GM12864 (cell line): Measurements from ENCODE around the gene LIMCH1.

Experiments used
- DNase-seq: peaks from one replicate; pipeline ENCODE4 v3.0.0-alpha.2; 2011; ENCODE audit warnings: low read depth
- H3K4me3 ChIP-seq: 2 replicates; pipeline ENCODE4 v1.5.1; 2011; ENCODE audit warnings: mild to moderate bottlenecking, low read depth, low read length, control low read depth
- TF ChIP-seq, protein P1 (sequence below): IDR thresholded peaks from 2 replicates; pipeline ENCODE4 v1.5.1; 2011; ENCODE audit warnings: low read depth, mild to moderate bottlenecking, moderate library complexity, low read length, control low read depth, inconsistent platforms; ENCODE audit errors: missing control alignments

The LIMCH1 gene

DNA sequence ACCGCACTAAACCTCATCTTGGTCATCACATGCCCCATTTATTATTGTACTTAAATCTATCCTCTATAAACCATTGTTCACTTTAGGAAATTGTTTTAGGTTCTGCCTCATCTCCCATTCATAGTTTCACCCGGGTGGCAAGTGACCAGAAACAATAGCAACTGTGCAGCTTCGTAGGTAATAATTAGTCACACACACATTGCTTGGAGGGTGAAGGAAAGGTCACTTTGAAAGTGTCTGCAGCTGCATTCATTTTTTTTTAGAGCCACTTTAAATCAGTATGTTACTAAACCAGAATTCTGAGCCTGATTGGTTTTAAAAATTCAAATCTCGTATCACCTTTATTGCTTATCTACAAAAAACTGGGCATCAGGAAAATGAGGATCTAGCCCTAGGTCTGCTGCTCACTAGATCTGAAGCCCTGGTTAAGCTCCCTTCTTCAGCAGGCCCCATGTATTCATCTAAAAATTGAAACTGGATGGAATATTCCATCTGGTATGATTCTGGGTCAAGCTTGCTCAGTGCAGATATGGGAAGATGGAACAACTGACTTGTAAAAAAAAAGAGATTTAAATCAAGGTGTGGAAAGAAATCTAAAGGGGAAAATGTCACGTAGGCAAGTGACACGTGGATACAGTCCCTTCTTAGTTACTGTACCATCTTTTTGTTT is 62.4 kb downstream of the LIMCH1 start:
- DNase-seq, result no peak
- TF ChIP-seq, protein P1, sequence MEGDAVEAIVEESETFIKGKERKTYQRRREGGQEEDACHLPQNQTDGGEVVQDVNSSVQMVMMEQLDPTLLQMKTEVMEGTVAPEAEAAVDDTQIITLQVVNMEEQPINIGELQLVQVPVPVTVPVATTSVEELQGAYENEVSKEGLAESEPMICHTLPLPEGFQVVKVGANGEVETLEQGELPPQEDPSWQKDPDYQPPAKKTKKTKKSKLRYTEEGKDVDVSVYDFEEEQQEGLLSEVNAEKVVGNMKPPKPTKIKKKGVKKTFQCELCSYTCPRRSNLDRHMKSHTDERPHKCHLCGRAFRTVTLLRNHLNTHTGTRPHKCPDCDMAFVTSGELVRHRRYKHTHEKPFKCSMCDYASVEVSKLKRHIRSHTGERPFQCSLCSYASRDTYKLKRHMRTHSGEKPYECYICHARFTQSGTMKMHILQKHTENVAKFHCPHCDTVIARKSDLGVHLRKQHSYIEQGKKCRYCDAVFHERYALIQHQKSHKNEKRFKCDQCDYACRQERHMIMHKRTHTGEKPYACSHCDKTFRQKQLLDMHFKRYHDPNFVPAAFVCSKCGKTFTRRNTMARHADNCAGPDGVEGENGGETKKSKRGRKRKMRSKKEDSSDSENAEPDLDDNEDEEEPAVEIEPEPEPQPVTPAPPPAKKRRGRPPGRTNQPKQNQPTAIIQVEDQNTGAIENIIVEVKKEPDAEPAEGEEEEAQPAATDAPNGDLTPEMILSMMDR, result no peak
- no peak overlapping the region for H3K4me3 ChIP-seq

DNA sequence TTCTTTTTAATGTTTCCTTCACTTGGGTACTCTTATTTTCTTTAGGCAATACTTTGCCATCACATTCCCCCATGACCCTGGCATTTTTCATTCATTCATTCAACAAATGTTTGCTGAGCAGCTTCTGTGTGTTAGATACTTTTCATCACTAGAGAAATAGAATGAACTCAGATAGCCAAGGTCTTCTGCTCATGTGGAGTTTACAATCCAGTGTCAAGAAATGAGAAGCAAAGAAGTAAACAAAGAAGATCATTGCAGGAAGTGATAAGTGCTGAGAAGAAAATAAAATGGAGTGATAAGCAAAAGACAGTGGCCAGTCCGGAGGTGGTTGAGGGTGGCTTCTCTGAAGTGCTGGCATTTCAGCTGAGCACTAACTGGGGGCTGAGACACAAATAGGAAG is 63.1 kb downstream of the LIMCH1 start:
- no peak for DNase-seq
- H3K4me3 ChIP-seq, result no peak overlapping the region
- TF ChIP-seq, protein P1, result no peak

DNA sequence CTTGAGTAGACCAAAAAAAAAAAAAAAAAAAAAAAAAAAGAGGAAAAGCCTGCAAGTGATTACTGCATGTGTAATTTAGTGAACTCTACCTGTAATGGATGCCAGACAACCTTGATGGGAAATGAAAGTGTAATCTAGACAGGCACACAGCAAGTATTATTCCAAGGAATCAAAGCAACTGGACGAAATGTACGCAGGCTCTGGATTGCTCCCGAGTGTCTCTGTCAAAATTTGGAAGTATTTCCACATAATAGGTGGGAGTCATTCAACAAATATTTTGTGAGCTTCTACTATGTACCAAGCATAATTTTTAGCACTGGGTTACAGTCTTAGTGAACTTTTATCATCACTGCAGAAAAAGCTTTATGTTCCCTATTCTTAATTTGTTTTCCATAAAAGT is 64.2 kb downstream of the LIMCH1 start:
- H3K4me3 ChIP-seq, result no peak overlapping the region
- TF ChIP-seq, protein P1, result no peak
- DNase-seq, result no peak

DNA sequence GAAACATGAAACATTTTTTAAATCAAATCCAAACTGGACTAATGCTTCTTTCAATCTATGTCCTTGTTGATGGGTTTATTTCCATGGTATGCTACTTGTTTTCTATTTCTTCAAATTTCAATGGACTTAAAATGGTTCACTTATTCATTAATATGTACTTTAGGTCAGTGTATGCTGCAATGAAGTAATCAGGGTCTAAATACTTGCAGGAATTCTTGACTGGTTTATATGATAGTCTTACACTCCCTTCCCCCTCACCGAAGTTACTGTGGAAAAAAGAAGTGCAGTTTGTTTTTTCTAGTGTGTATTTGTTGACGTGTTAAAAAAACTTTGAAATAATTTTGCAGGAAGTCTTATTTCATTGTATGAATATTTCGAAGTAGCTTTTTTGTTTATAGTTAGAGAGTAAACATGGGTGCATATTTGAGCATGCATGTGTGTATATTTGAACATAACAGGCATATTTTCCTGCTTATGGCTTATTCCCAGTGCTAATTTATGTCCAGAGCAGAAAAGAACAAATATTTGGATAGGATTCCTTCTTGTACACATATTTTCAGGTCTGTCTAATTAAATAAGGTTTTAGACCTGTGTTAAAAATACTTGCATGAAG is 65.0 kb downstream of the LIMCH1 start:
- no peak overlapping the region for H3K4me3 ChIP-seq
- TF ChIP-seq, protein P1, result no peak
- DNase-seq, result no peak

DNA sequence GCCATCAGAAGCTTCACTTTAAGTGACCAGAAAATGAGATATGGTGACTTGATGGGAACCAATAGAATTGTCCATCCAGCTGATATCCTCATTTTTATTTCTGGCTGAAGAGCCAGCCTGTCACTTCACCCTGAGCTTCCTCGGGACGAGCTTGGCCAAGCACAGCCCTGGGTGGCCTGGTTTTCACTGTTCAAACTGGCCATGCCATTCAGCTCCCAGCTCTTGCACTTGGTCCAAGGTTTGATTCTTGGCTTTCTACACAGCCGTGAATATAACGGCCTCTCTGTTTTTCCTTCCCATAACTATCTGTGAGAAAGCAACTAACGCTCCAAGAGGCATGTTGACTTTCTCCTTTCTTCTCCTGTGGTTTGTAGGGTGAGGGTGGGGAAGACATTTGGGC is 71.9 kb downstream of the LIMCH1 start:
- TF ChIP-seq, protein P1, result no peak
- H3K4me3 ChIP-seq, result no peak overlapping the region
- no peak for DNase-seq

DNA sequence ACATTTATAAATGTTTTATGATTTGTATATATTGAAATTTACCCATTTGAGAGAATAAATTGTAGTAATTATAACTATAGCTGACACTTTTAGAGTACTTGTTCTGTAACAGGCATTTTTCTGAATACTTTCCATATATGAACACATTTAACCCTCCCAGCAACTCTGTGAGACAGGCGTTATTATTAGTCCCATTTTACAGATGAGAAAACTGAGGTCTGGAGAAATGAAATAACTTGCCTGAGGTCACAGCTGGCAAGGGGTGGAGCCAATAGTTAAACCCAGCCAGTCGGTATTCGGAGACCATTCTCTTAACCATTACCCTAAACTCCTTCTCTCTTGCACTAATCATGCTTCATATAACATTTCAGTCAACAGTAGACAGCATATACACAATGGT is 72.5 kb downstream of the LIMCH1 start:
- no peak for DNase-seq
- no peak overlapping the region for H3K4me3 ChIP-seq
- TF ChIP-seq, protein P1, result no peak

DNA sequence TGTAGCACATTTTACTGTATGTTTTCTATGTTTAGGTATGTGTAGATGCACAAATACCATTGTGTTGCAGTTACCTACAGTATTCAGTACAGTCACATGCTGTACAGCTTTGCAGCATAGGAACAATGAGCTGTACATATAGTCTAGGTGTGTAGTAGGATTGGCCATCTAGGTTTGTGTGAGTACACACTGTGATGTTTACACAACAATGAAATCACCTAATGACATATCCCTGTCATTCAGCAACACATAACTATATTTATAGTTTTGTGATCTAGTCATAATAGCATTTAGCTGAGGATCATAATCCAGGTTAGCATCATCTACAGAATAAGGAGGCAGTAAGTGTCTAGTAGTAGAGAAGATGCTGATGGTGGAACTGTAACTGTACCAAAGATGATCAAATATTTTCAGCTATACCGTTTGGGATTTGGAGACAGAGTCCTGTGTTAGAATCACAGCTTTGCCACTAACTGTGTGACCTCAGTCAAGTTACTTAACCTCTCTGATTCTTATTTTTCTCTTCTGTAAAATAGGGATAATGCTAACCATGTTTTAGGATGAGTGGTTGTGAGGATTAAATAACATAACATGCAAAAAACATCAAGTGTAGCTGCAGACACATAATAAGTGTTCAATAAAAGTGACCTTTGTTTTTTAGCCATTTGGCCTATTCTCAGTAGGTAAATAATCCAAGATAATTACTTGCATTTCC is 73.3 kb downstream of the LIMCH1 start:
- no peak for DNase-seq
- TF ChIP-seq, protein P1, result no peak
- H3K4me3 ChIP-seq, result no peak overlapping the region
